ENCODE data around the gene TIGD1. TPM values are rescaled to one million over a fixed set of nuclear protein-coding genes. Genes with fewer than 3 reads are reported as not detected.

Gene TIGD1
- total RNA-seq, 1 donor from 2014 or later, result 14.6 TPM

DNA sequence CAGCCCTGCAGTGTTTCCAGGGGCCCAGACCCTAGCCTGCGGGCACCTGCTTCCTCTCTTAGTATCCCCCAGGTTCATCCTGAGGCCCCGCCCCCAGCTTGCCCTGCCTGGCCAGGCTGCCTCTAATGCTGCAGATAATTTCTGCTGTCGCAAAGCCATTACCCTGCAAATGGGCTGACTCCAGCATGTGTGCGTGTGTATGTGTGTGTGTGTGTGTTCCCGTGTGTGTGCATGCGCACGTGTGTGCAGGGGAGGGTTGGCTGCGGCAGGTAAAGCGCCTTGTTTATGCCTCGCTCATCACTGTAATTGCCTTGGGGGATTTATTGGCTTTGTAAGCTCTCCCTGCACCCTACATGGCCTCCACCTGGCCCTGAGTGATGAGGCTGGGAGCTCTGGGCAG lies 37.8 kb downstream of the TIGD1 start:
- H3K27me3 ChIP-seq, result peaks cover 3% of the 10 kb centered on the region
- TF ChIP-seq EZH2 (IDR thresholded peaks at IDR 0.05) (no peak), EZH2phosphoT487 (IDR thresholded peaks at IDR 0.05) (no peak)
- TF ChIP-seq, protein P1, sequence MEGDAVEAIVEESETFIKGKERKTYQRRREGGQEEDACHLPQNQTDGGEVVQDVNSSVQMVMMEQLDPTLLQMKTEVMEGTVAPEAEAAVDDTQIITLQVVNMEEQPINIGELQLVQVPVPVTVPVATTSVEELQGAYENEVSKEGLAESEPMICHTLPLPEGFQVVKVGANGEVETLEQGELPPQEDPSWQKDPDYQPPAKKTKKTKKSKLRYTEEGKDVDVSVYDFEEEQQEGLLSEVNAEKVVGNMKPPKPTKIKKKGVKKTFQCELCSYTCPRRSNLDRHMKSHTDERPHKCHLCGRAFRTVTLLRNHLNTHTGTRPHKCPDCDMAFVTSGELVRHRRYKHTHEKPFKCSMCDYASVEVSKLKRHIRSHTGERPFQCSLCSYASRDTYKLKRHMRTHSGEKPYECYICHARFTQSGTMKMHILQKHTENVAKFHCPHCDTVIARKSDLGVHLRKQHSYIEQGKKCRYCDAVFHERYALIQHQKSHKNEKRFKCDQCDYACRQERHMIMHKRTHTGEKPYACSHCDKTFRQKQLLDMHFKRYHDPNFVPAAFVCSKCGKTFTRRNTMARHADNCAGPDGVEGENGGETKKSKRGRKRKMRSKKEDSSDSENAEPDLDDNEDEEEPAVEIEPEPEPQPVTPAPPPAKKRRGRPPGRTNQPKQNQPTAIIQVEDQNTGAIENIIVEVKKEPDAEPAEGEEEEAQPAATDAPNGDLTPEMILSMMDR (IDR thresholded peaks at IDR 0.05), result no peak
- no peak overlapping the region for H3K27ac ChIP-seq
- H3K9me3 ChIP-seq (ENCODE audit: low read depth), result no peaks in the 10 kb centered on the region
- H4K20me1 ChIP-seq (ENCODE audit: low read depth), result no peaks in the 10 kb centered on the region
- H3K4me1 ChIP-seq, result no peaks in the 10 kb centered on the region
- H3K27me3 Mint-ChIP-seq (ENCODE audit: insufficient read depth, low read depth), result peaks cover 13% of the 10 kb centered on the region
- H3K4me3 Mint-ChIP-seq, result peak overlapping the region; percentile 10
- no peaks in the 10 kb centered on the region for H3F3A ChIP-seq (ENCODE audit: low read depth)
- H3K36me3 Mint-ChIP-seq, result no peaks in the 10 kb centered on the region
- H2AFZ ChIP-seq (replicated peaks), result no peak overlapping the region
- H3K36me3 ChIP-seq, result no peaks in the 10 kb centered on the region
- no peaks in the 10 kb centered on the region for H3K9me3 Mint-ChIP-seq
- peak; percentile 28 for DNase-seq (ENCODE audit: low spot score)
- no peak overlapping the region for H3K9ac ChIP-seq
- no peak overlapping the region for H3K4me2 ChIP-seq
- H3K4me1 Mint-ChIP-seq, result peaks cover 11% of the 10 kb centered on the region
- no peak overlapping the region for H3K27ac Mint-ChIP-seq
- no peaks in the 10 kb centered on the region for H3K79me2 ChIP-seq (ENCODE audit: low read depth)
- H3K4me3 ChIP-seq, result no peak overlapping the region

DNA sequence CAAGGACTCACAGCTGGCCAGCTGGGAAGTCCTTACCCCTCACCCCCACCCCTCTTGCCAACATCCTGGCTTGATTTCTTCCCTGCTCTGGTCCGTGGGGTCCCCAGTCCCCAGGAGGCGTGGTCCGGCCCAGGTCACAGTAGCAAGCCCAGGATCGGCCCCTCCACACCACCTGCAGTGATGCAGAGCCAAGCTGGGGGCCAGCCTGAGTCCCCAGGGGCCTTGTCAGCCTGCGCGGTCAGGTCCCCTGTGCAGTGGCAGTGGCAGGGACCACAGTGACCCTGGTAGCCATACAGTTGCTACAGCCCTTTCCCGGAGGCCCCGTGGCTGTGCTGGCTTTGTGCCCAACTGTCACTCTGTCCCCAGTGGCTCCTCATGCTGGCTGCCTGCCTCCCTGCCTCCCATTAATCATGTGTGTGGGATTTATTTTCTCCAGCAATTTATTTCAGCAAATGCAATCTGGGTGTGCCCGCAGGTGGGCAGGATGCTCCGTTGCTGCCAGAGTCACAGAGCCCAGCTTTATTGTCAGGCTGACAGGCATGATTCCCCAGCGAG lies 38.9 kb downstream of the TIGD1 start:
- no peak for DNase-seq (ENCODE audit: low spot score)
- Histone ChIP-seq H3K27ac (no peak overlapping the region), H3K36me3 (no peaks in the 10 kb centered on the region), H3K27me3 (peaks cover 7% of the 10 kb centered on the region), H3K79me2 (ENCODE audit: low read depth) (no peaks in the 10 kb centered on the region), H3K9ac (no peak overlapping the region), H3K4me1 (peaks cover 3% of the 10 kb centered on the region), H3K4me2 (no peak overlapping the region), H3K9me3 (ENCODE audit: low read depth) (no peaks in the 10 kb centered on the region), H2AFZ (replicated peaks) (no peak overlapping the region), H3F3A (ENCODE audit: low read depth) (no peaks in the 10 kb centered on the region), H4K20me1 (ENCODE audit: low read depth) (no peaks in the 10 kb centered on the region), H3K4me3 (no peak overlapping the region)
- H3K9me3 Mint-ChIP-seq, result no peaks in the 10 kb centered on the region
- TF ChIP-seq, protein P1 (IDR thresholded peaks at IDR 0.05), result no peak
- TF ChIP-seq EZH2phosphoT487 (IDR thresholded peaks at IDR 0.05) (no peak), EZH2 (IDR thresholded peaks at IDR 0.05) (no peak)
- no peaks in the 10 kb centered on the region for H3K36me3 Mint-ChIP-seq
- H3K4me3 Mint-ChIP-seq, result no peak overlapping the region
- peaks cover 19% of the 10 kb centered on the region for H3K4me1 Mint-ChIP-seq
- no peak overlapping the region for H3K27ac Mint-ChIP-seq
- peaks cover 16% of the 10 kb centered on the region for H3K27me3 Mint-ChIP-seq (ENCODE audit: insufficient read depth, low read depth)

DNA sequence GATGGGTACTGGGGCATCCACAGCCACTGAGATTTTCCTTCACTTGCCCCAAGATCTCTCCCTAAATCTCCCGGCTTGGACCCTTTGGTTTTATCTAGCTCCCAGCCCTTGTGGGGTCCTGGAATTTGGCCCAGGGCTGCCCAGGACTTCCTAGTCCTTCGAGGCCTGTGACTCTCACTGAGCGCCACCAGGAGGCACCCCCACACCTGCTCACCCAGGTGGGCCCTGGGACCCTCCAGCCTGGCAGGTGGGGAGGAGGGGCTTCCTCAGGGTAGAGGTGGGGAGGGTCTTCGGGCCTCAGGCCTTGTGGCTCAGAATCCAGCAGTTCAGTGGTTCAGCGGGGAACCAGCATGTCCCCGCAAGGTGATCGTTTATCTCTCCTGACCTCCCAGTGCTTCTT lies 42.1 kb downstream of the TIGD1 start:
- Histone ChIP-seq H2AFZ (replicated peaks) (no peak overlapping the region), H3K4me2 (no peak overlapping the region), H3K4me1 (peaks cover 12% of the 10 kb centered on the region), H3K27me3 (peaks cover 38% of the 10 kb centered on the region), H3K9ac (no peak overlapping the region), H4K20me1 (ENCODE audit: low read depth) (peaks cover 18% of the 10 kb centered on the region), H3F3A (ENCODE audit: low read depth) (peaks cover 13% of the 10 kb centered on the region), H3K79me2 (ENCODE audit: low read depth) (no peaks in the 10 kb centered on the region), H3K27ac (no peak overlapping the region), H3K4me3 (no peak overlapping the region), H3K9me3 (ENCODE audit: low read depth) (no peaks in the 10 kb centered on the region), H3K36me3 (no peaks in the 10 kb centered on the region)
- peaks cover 37% of the 10 kb centered on the region for H3K27me3 Mint-ChIP-seq (ENCODE audit: insufficient read depth, low read depth)
- no peak overlapping the region for H3K4me3 Mint-ChIP-seq
- peaks cover 40% of the 10 kb centered on the region for H3K4me1 Mint-ChIP-seq
- TF ChIP-seq, protein P1 (IDR thresholded peaks at IDR 0.05), result peak; percentile 18
- TF ChIP-seq EZH2phosphoT487 (IDR thresholded peaks at IDR 0.05), result no peak
- H3K9me3 Mint-ChIP-seq, result no peaks in the 10 kb centered on the region
- no peak for DNase-seq (ENCODE audit: low spot score)
- H3K27ac Mint-ChIP-seq, result no peak overlapping the region
- H3K36me3 Mint-ChIP-seq, result no peaks in the 10 kb centered on the region
